OCI-LY1 (cell line): ENCODE results near the gene LY6G5C.

Experiments used
- H2AFZ ChIP-seq: fragments of 200-600 bp; sonication (generic), shearing (Covaris generic); 2 replicates; pipeline ENCODE4 v1.6.0; 2014; ENCODE audit warnings: antibody characterized with exemption, mild to moderate bottlenecking, low read length
- H3F3A ChIP-seq: fragments of 200-600 bp; sonication (generic), shearing (Covaris generic); 2 replicates; pipeline ENCODE4 v1.6.0; 2014; ENCODE audit warnings: mild to moderate bottlenecking, antibody characterized with exemption, low read length, moderate library complexity; ENCODE audit not compliant: insufficient read depth
- H3K27ac ChIP-seq: fragments of 200-600 bp; sonication (generic); 2 replicates; pipeline ENCODE4 v1.5.1; 2014; ENCODE audit warnings: low read length, mixed run types, mild to moderate bottlenecking, low read depth; ENCODE audit not compliant: poor library complexity, severe bottlenecking
- H3K27me3 ChIP-seq: fragments of 200-600 bp; sonication (generic); 2 replicates; pipeline ENCODE4 v1.6.0; 2014; ENCODE audit warnings: antibody characterized with exemption, mild to moderate bottlenecking, low read length, moderate library complexity; ENCODE audit not compliant: insufficient read depth
- H3K36me3 ChIP-seq: fragments of 200-600 bp; sonication (generic); 2 replicates; pipeline ENCODE4 v1.6.1; 2014; ENCODE audit warnings: mild to moderate bottlenecking, antibody characterized with exemption, low read length, moderate library complexity, mixed read lengths; ENCODE audit not compliant: insufficient read depth
- H3K4me1 ChIP-seq: fragments of 200-600 bp; sonication (generic); 2 replicates; pipeline ENCODE4 v1.5.1; 2014; ENCODE audit warnings: mild to moderate bottlenecking, low read length, moderate library complexity; ENCODE audit not compliant: insufficient read depth, severe bottlenecking
- H3K4me2 ChIP-seq: fragments of 200-600 bp; sonication (generic), shearing (Covaris generic); 2 replicates; pipeline ENCODE4 v1.6.1; 2014; ENCODE audit warnings: low read length
- H3K4me3 ChIP-seq: fragments of 200-600 bp; sonication (generic); 2 replicates; pipeline ENCODE4 v1.5.1; 2014; ENCODE audit warnings: low read length, low read depth, mild to moderate bottlenecking, mixed read lengths; ENCODE audit not compliant: poor library complexity, severe bottlenecking
- H3K79me2 ChIP-seq: fragments of 200-600 bp; shearing (Covaris generic); 2 replicates; pipeline ENCODE4 v1.6.1; 2016; ENCODE audit warnings: mixed run types, low read length, mixed read lengths; ENCODE audit not compliant: insufficient read depth
- H3K9ac ChIP-seq: fragments of 200-600 bp; sonication (generic), shearing (Covaris generic); 2 replicates; pipeline ENCODE4 v1.6.1; 2014; ENCODE audit warnings: mild to moderate bottlenecking, low read length, mixed read lengths
- H3K9me2 ChIP-seq: fragments of 200-600 bp; sonication (generic), shearing (Covaris generic); 2 replicates; pipeline ENCODE4 v1.6.1; 2014; ENCODE audit warnings: low read depth, mild to moderate bottlenecking, low read length, mixed read lengths
- H3K9me3 ChIP-seq: fragments of 200-600 bp; shearing (Covaris generic); 2 replicates; pipeline ENCODE4 v1.6.1; 2014; ENCODE audit warnings: low read length, mixed read lengths
- H4K20me1 ChIP-seq: fragments of 200-600 bp; sonication (generic), shearing (Covaris generic); 2 replicates; pipeline ENCODE4 v1.6.0; 2016; ENCODE audit warnings: mild to moderate bottlenecking, low read length; ENCODE audit not compliant: insufficient read depth
- CTCF ChIP-seq: fragments of 200-600 bp; sonication (generic), shearing (Covaris generic); IDR thresholded peaks from 2 replicates; pipeline ENCODE4 v1.5.1; 2017; ENCODE audit warnings: mild to moderate bottlenecking, antibody characterized with exemption, low read length, moderate library complexity, mixed read lengths
- EZH2 ChIP-seq: fragments of 200-600 bp; sonication (generic), shearing (Covaris generic); IDR thresholded peaks from 2 replicates; pipeline ENCODE4 v1.8.0; 2017; ENCODE audit warnings: borderline replicate concordance, mixed run types, mild to moderate bottlenecking, antibody characterized with exemption, low read length, moderate library complexity, mixed read lengths

LY6G5C gene

GRCh38 chr6:31629014-31629413 lies 51.9 kb downstream of the LY6G5C start:
- Histone ChIP-seq H3K27me3 (no peaks in the 10 kb centered on the region), H3K9ac (no peak overlapping the region), H3K4me3 (no peak overlapping the region), H3K9me3 (no peaks in the 10 kb centered on the region), H2AFZ (no peak overlapping the region), H4K20me1 (no peaks in the 10 kb centered on the region), H3K36me3 (peaks cover 100% of the 10 kb centered on the region), H3K27ac (no peak overlapping the region), H3K4me2 (no peak overlapping the region), H3K4me1 (no peaks in the 10 kb centered on the region), H3K9me2 (no peaks in the 10 kb centered on the region), H3F3A (no peaks in the 10 kb centered on the region), H3K79me2 (no peaks in the 10 kb centered on the region)
- no peak for TF ChIP-seq CTCF
- TF ChIP-seq EZH2, result no peak

- Histone ChIP-seq H3K9me2 (no peaks in the 10 kb centered on the region), H3K27me3 (no peaks in the 10 kb centered on the region), H3K36me3 (peaks cover 100% of the 10 kb centered on the region), H3F3A (no peaks in the 10 kb centered on the region), H3K27ac (no peak overlapping the region), H3K79me2 (peaks cover 9% of the 10 kb centered on the region), H3K9ac (no peak overlapping the region), H3K4me1 (peaks cover under 1% of the 10 kb centered on the region), H3K4me2 (no peak overlapping the region), H4K20me1 (no peaks in the 10 kb centered on the region), H3K9me3 (no peaks in the 10 kb centered on the region), H2AFZ (no peak overlapping the region), H3K4me3 (no peak overlapping the region)
- no peak for TF ChIP-seq EZH2
- TF ChIP-seq CTCF, result no peak
Observed at GRCh38 chr6:31627690-31628287, 53.1 kb downstream of the LY6G5C start.

GRCh38 chr6:31626952-31627351 lies 53.9 kb downstream of the LY6G5C start:
- Histone ChIP-seq H3K36me3 (peaks cover 100% of the 10 kb centered on the region), H3K79me2 (peaks cover 18% of the 10 kb centered on the region), H3K4me3 (no peak overlapping the region), H3K9ac (no peak overlapping the region), H2AFZ (no peak overlapping the region), H3F3A (no peaks in the 10 kb centered on the region), H3K4me1 (peaks cover 9% of the 10 kb centered on the region), H3K27me3 (no peaks in the 10 kb centered on the region), H3K9me2 (no peaks in the 10 kb centered on the region), H3K9me3 (no peaks in the 10 kb centered on the region), H4K20me1 (no peaks in the 10 kb centered on the region), H3K4me2 (no peak overlapping the region), H3K27ac (no peak overlapping the region)
- TF ChIP-seq CTCF, result no peak
- TF ChIP-seq EZH2, result no peak
